Caco-2 (cell line): ENCODE data around the gene CFAP206. TPM values are rescaled to one million over a fixed set of nuclear protein-coding genes. Genes with fewer than 3 reads are reported as not detected.

Experiments used
- BruUV-seq: library from RNA; stranded (reverse); fragments of 400-500 nt; replicated peaks from 2 replicates; lab custom pipeline; 2021; lab: Mats Ljungman, UMichigan
- CTCF ChIA-PET: fragments of 300-600 bp; sonication (Branson Sonifier 250); formaldehyde crosslinking; loops from one replicate; lab custom pipeline; 2022; ENCODE audit warnings: antibody characterized with exemption; lab: Charles Lee
- POLR2A ChIA-PET: fragments of 300-600 bp; sonication (Branson Sonifier 250); formaldehyde crosslinking; loops from one replicate; lab custom pipeline; 2022; ENCODE audit warnings: antibody characterized with exemption; lab: Charles Lee
- DNase-seq, 2 experiments: peaks; one replicate each; pipeline versions ENCODE4 v3.0.0 to v3.0.0-alpha.2; 2020 to 2022
- H3K27me3 ChIP-seq: replicated peaks from 2 replicates; pipeline ENCODE4 v1.6.0; 2011; ENCODE audit warnings: low read length; ENCODE audit not compliant: control insufficient read depth, insufficient read depth
- H3K36me3 ChIP-seq: 2 replicates; pipeline ENCODE4 v1.5.1; 2011; ENCODE audit warnings: low read length; ENCODE audit not compliant: control insufficient read depth, insufficient read depth
- H3K4me1 ChIP-seq: fragments of 250-450 bp; sonication (Bioruptor Pico); 2 replicates; pipeline ENCODE4 v1.5.1; 2020; ENCODE audit warnings: mild to moderate bottlenecking
- H3K4me3 ChIP-seq: 2 replicates; pipeline ENCODE4 v1.5.1; 2011; ENCODE audit warnings: low read depth, mild to moderate bottlenecking, control low read depth, low read length
- H3K9me3 ChIP-seq: fragments of 250-450 bp; sonication (Bioruptor Pico); 2 replicates; pipeline ENCODE4 v1.5.1; 2020; ENCODE audit warnings: mild to moderate bottlenecking, moderate library complexity
- H3K27ac Mint-ChIP-seq: one replicate; pipeline ENCODE4 v1.8.0; 2022; ENCODE audit warnings: mixed read lengths; ENCODE audit not compliant: unreplicated experiment
- H3K27me3 Mint-ChIP-seq: one replicate; pipeline ENCODE4 v1.8.0; 2022; ENCODE audit warnings: mixed read lengths; ENCODE audit not compliant: insufficient read depth, unreplicated experiment
- H3K36me3 Mint-ChIP-seq: one replicate; pipeline ENCODE4 v1.8.0; 2022; ENCODE audit warnings: mild to moderate bottlenecking, mixed read lengths; ENCODE audit not compliant: insufficient read depth, unreplicated experiment
- H3K4me1 Mint-ChIP-seq: one replicate; pipeline ENCODE4 v1.8.0; 2022; ENCODE audit warnings: low read depth, mixed read lengths; ENCODE audit not compliant: unreplicated experiment
- H3K4me3 Mint-ChIP-seq: one replicate; pipeline ENCODE4 v1.8.0; 2022; ENCODE audit warnings: mild to moderate bottlenecking, moderate library complexity, mixed read lengths; ENCODE audit not compliant: unreplicated experiment
- H3K9me3 Mint-ChIP-seq: one replicate; pipeline ENCODE4 v1.8.0; 2022; ENCODE audit warnings: mixed read lengths; ENCODE audit not compliant: unreplicated experiment
- intact Hi-C: fragments of 100-400 bp; cut with micrococcal nuclease; formaldehyde crosslinking; loops from one replicate; pipeline ENCODE4 v1.10.0; 2022; ENCODE audit not compliant: unreplicated experiment
- total RNA-seq: library from RNA; stranded (reverse); gene quantifications from 2 replicates; pipeline ENCODE4 v1.2.3, GENCODE V29; 2022
- TF ChIP-seq, protein P1 (sequence below), 2 experiments: fragments of 200-600 bp in 1 of 2; IDR thresholded peaks; 1 replicate in 1 of 2; 2 replicates in 1 of 2; pipeline versions ENCODE4 v1.5.1 to v1.8.0; 2011 to 2022; ENCODE audit warnings: antibody characterized with exemption in 1 of 2, control low read depth in 1 of 2, inconsistent platforms in 1 of 2, low read depth in 1 of 2, low read length in 1 of 2, mild to moderate bottlenecking in 1 of 2, moderate library complexity in 1 of 2; ENCODE audit not compliant: insufficient read depth in 1 of 2, severe bottlenecking in 1 of 2, unreplicated experiment in 1 of 2

The CFAP206 gene
- total RNA-seq, 1 experiment from 2014 or later, result not detected

DNA sequence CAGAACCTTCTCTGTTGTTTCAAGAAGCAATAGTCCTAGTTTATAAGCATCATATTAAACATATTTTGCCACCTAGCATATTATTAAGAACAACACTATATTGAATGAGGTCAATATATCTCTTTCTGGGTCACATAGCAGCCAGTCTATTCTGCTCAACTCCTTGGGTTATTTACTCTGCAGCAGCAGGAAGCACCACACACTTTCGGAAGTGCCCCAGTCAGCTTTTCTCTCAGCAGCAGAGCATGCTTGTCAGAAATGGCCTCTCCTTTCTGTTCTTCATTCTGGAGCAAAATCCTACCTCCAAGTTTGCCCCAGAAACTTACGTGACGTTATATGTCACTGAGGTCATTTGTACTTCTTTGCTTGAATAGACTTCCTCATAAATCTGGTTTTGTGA lies 22.7 kb downstream of the CFAP206 start:
- H3K4me3 Mint-ChIP-seq, result no peak overlapping the region
- no TSS peak for BruUV-seq
- CTCF ChIA-PET, result no interaction called here
- H3K27me3 Mint-ChIP-seq, result peaks cover 9% of the 10 kb centered on the region
- Histone ChIP-seq H3K36me3 (no peaks in the 10 kb centered on the region), H3K4me3 (no peak overlapping the region), H3K4me1 (0 out of 2 replicates have a peak, but pooled peaks cover 2% of the 10 kb centered on the region), H3K27me3 (no peaks in the 10 kb centered on the region), H3K9me3 (no peaks in the 10 kb centered on the region)
- H3K9me3 Mint-ChIP-seq, result no peaks in the 10 kb centered on the region
- TF ChIP-seq, protein P1, sequence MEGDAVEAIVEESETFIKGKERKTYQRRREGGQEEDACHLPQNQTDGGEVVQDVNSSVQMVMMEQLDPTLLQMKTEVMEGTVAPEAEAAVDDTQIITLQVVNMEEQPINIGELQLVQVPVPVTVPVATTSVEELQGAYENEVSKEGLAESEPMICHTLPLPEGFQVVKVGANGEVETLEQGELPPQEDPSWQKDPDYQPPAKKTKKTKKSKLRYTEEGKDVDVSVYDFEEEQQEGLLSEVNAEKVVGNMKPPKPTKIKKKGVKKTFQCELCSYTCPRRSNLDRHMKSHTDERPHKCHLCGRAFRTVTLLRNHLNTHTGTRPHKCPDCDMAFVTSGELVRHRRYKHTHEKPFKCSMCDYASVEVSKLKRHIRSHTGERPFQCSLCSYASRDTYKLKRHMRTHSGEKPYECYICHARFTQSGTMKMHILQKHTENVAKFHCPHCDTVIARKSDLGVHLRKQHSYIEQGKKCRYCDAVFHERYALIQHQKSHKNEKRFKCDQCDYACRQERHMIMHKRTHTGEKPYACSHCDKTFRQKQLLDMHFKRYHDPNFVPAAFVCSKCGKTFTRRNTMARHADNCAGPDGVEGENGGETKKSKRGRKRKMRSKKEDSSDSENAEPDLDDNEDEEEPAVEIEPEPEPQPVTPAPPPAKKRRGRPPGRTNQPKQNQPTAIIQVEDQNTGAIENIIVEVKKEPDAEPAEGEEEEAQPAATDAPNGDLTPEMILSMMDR (IDR thresholded peaks at IDR 0.05; ENCODE audit: insufficient read depth in 1 of 2, low read depth in 1 of 2, low read length in 1 of 2, severe bottlenecking in 1 of 2, unreplicated experiment in 1 of 2), result no peak
- H3K4me1 Mint-ChIP-seq, result no peaks in the 10 kb centered on the region
- intact Hi-C loops, result no loop called here
- H3K36me3 Mint-ChIP-seq, result no peaks in the 10 kb centered on the region
- DNase-seq, result no peak
- no peak overlapping the region for H3K27ac Mint-ChIP-seq
- POLR2A ChIA-PET, result no interaction called here

DNA sequence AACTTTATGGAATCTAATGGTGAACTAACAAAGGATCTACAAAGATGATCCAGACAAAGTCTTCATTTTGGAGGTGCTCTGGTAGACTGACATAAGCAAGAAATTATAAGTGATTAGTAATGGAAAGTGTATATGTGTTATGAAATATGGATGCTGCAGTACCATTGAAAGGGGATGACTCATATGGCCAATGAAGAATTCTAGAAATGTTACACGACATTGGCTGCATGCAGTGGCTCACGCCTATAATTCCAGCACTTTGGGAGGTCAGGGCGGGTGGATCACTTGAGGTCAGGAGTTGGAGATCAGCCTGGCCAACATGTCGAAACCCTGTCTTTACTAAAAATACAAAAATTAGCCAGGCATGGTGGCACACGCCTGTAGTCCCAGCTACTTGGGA lies 23.5 kb downstream of the CFAP206 start:
- Mint-ChIP-seq H3K4me1 (no peaks in the 10 kb centered on the region), H3K36me3 (no peaks in the 10 kb centered on the region), H3K27me3 (peaks cover 9% of the 10 kb centered on the region), H3K9me3 (no peaks in the 10 kb centered on the region), H3K27ac (no peak overlapping the region), H3K4me3 (no peak overlapping the region)
- no peaks in the 10 kb centered on the region for H3K4me1 ChIP-seq
- BruUV-seq, result no TSS peak
- no peaks in the 10 kb centered on the region for H3K36me3 ChIP-seq
- TF ChIP-seq, protein P1 (IDR thresholded peaks at IDR 0.05; ENCODE audit: insufficient read depth in 1 of 2, low read depth in 1 of 2, low read length in 1 of 2, severe bottlenecking in 1 of 2, unreplicated experiment in 1 of 2), result no peak
- no peak overlapping the region for H3K4me3 ChIP-seq
- intact Hi-C loops, result no loop called here
- ChIA-PET CTCF (no interaction called here), POLR2A (no interaction called here)
- no peaks in the 10 kb centered on the region for H3K9me3 ChIP-seq
- no peaks in the 10 kb centered on the region for H3K27me3 ChIP-seq
- no peak for DNase-seq

DNA sequence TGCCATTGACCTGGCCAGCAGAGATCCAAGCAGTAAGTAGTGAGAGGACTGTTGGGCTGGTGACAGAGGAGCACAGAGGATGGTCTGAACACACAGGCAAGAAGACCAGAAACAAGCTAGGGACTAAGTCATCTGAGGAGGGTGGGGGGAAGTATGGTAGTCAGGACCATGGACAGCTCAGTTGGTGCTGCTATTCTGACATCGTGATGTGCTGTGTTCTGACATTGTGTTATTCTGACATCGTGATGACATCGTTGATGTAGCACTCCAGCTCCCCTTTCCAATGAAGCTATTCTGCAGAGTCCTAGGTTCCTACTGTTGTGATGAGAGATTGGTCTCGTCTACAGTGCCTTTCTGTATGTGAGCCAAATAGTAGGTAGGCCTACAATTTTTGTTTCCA lies 28.7 kb downstream of the CFAP206 start:
- CTCF ChIA-PET, result interaction anchor here (0.9 kb wide), 1 partner anchor 28 kb away, joined by 3 read pairs; no protein-coding TSS in a partner anchor

More for the DNA sequence above, 28.7 kb downstream of the CFAP206 start:
- Histone ChIP-seq H3K27me3 (no peaks in the 10 kb centered on the region), H3K4me1 (no peaks in the 10 kb centered on the region), H3K9me3 (no peaks in the 10 kb centered on the region), H3K4me3 (no peak overlapping the region), H3K36me3 (no peaks in the 10 kb centered on the region)
- no peaks in the 10 kb centered on the region for H3K4me1 Mint-ChIP-seq
- intact Hi-C loops, result no loop called here
- no peaks in the 10 kb centered on the region for H3K9me3 Mint-ChIP-seq
- DNase-seq, result peak; percentile 67 to 78
- no peak overlapping the region for H3K4me3 Mint-ChIP-seq
- no TSS peak for BruUV-seq
- no peak overlapping the region for H3K27ac Mint-ChIP-seq
- no peaks in the 10 kb centered on the region for H3K36me3 Mint-ChIP-seq
- TF ChIP-seq, protein P1 (IDR thresholded peaks at IDR 0.05; ENCODE audit: insufficient read depth in 1 of 2, low read depth in 1 of 2, low read length in 1 of 2, severe bottlenecking in 1 of 2, unreplicated experiment in 1 of 2), result no peak
- POLR2A ChIA-PET, result no interaction called here
- peaks cover 4% of the 10 kb centered on the region for H3K27me3 Mint-ChIP-seq
